ENCODE results near the gene ZMYND10. TPM values are rescaled to one million over a fixed set of nuclear protein-coding genes. Genes with fewer than 3 reads are reported as not detected.
"Not testable (repeated sequence)": the region's sequence is repeated elsewhere in the genome, so short reads cannot be mapped to it uniquely, and the experiment has no call there.

ZMYND10 gene
- total RNA-seq, 1 experiment from 2014 or later, result 1.3 TPM

- H3K79me2 ChIP-seq (ENCODE audit: low read length); H3K27me3 ChIP-seq (ENCODE audit: low read length); H3K9ac ChIP-seq (ENCODE audit: low read length): not testable (repeated sequence)
Observed at GRCh38 chr3:50312041-50312440, 33.5 kb downstream of the ZMYND10 start.

DNA sequence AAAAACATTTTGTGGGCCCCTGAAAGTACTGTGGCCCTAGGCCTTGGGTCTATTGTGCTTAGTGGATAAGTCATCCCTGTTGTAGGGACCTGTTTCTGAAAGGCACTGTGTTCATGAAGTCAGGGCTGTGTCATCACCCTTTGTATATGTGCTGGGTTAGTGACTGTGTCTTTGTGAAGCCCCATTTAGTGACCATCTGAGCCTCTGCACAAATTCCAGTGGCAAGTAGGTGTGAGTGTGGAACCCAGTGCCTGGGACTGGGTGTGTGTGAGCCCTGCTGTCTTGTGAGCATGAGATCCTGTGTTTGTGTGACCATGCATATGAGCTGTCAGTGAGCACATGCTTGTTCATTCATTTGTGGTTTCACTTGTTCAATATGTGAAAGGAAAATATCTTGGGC, 40.9 kb downstream of the ZMYND10 start:
- Histone ChIP-seq H3K4me2 (ENCODE audit: low read depth, low read length, poor library complexity, severe bottlenecking) (no peak overlapping the region), H3K4me3 (ENCODE audit: low read length) (no peak overlapping the region), H3K4me1 (ENCODE audit: low read length) (peaks cover 10% of the 10 kb centered on the region), H2AFZ (ENCODE audit: low read length) (no peak overlapping the region), H3K9ac (ENCODE audit: low read length) (no peak overlapping the region), H3K27me3 (ENCODE audit: low read length) (no peaks in the 10 kb centered on the region), H3K79me2 (ENCODE audit: low read length) (no peaks in the 10 kb centered on the region), H3K27ac (ENCODE audit: low read length) (no peak overlapping the region), H4K20me1 (ENCODE audit: insufficient read depth, low read depth, low read length) (no peaks in the 10 kb centered on the region), H3K36me3 (ENCODE audit: insufficient read depth, low read length) (no peaks in the 10 kb centered on the region), H3K9me2 (replicated peaks; ENCODE audit: insufficient read depth, low read length) (no peaks in the 10 kb centered on the region), H3K9me3 (ENCODE audit: low read length) (no peaks in the 10 kb centered on the region)
- DNase-seq, result no peak

More at GRCh38 chr3:50312041-50312440, 33.5 kb downstream of the ZMYND10 start:
- H3K36me3 ChIP-seq (ENCODE audit: insufficient read depth, low read length); H3K9me2 ChIP-seq (replicated peaks; ENCODE audit: insufficient read depth, low read length); H3K4me2 ChIP-seq (ENCODE audit: low read depth, low read length, poor library complexity, severe bottlenecking); H4K20me1 ChIP-seq (ENCODE audit: insufficient read depth, low read depth, low read length); H3K4me3 ChIP-seq (ENCODE audit: low read length); DNase-seq; H2AFZ ChIP-seq (ENCODE audit: low read length); H3K27ac ChIP-seq (ENCODE audit: low read length); H3K4me1 ChIP-seq (ENCODE audit: low read length); H3K9me3 ChIP-seq (ENCODE audit: low read length): not testable (repeated sequence)

DNA sequence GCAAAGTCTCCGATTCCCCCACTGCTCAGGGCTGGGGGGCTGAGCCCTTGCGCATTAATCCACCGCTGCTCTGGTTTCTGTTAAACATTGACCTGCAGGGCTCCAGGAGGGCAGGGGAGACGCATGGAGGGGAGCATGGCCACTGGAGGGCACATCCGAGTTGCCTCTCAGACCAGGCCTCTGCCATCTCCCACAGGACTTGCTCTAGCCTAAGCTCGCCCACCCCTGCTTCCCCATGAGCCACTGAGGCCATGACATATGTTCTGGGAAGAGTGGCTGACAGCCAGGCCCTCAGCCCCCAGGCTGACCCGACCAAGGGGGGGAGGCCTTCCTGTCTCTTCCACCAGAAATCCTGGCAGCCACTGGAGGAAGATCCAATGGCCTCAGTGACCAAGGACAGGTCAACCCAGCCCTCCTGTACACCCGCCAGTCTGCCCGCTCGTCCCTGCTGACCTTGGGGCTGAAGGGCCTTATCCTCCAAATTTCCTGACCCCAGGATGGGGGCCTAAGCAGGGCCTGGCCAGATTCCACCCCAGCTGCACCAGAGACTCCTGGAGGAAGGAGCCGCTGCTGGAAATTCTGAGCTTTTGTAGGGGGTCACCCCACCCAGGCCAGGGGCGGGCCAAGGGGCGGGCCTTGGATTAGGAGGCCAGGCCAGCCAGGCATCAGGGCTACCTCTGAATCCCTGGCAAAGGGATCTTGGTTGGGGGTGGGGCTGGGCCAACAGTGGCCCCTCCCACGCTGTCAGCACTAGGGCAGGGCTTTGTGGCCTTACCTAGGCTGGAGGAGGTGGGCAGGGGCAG, 42.3 kb downstream of the ZMYND10 start, which contains the start of gene HYAL1:
HYAL1 (minus strand) TSS at position 562 of the 803 bp plus-strand sequence. CDS start 618 bp downstream, outside the sequence.
- no peak within 1 kb of the TSS for H3K4me2 ChIP-seq (ENCODE audit: low read depth, low read length, poor library complexity, severe bottlenecking)
- no peak for DNase-seq
- H3K9me3 ChIP-seq (ENCODE audit: low read length), result no peaks in the 10 kb centered on the region
- H4K20me1 ChIP-seq (ENCODE audit: insufficient read depth, low read depth, low read length), result no peaks in the 10 kb centered on the region
- H3K79me2 ChIP-seq (ENCODE audit: low read length), result peaks cover 5% of the 10 kb centered on the region; the same call in 1 of the 2 replicates
- H3K4me1 ChIP-seq (ENCODE audit: low read length), result peaks cover 15% of the 10 kb centered on the region
- H3K27me3 ChIP-seq (ENCODE audit: low read length), result no peaks in the 10 kb centered on the region
- no peak within 1 kb of the TSS for H2AFZ ChIP-seq (ENCODE audit: low read length)
- H3K9ac ChIP-seq (ENCODE audit: low read length), result no peak within 1 kb of the TSS
- H3K27ac ChIP-seq (ENCODE audit: low read length), result no peak within 1 kb of the TSS
- H3K9me2 ChIP-seq (replicated peaks; ENCODE audit: insufficient read depth, low read length), result no peaks in the 10 kb centered on the region
- no peaks in the 10 kb centered on the region for H3K36me3 ChIP-seq (ENCODE audit: insufficient read depth, low read length)
- no peak within 1 kb of the TSS for H3K4me3 ChIP-seq (ENCODE audit: low read length)

GRCh38 chr3:50302095-50303012, 43.2 kb downstream of the ZMYND10 start:
- H3K4me3 ChIP-seq (ENCODE audit: low read length), result no peak overlapping the region
- H3K9ac ChIP-seq (ENCODE audit: low read length), result no peak overlapping the region
- no peak overlapping the region for H3K4me2 ChIP-seq (ENCODE audit: low read depth, low read length, poor library complexity, severe bottlenecking)
- no peak for DNase-seq
- no peaks in the 10 kb centered on the region for H3K36me3 ChIP-seq (ENCODE audit: insufficient read depth, low read length)
- no peak overlapping the region for H2AFZ ChIP-seq (ENCODE audit: low read length)
- peaks cover 7% of the 10 kb centered on the region; the same call in 1 of the 2 replicates for H3K79me2 ChIP-seq (ENCODE audit: low read length)
- no peak overlapping the region for H3K27ac ChIP-seq (ENCODE audit: low read length)
- no peaks in the 10 kb centered on the region for H3K27me3 ChIP-seq (ENCODE audit: low read length)
- H3K9me2 ChIP-seq (replicated peaks; ENCODE audit: insufficient read depth, low read length), result no peaks in the 10 kb centered on the region
- peaks cover 21% of the 10 kb centered on the region for H3K4me1 ChIP-seq (ENCODE audit: low read length)
- no peaks in the 10 kb centered on the region for H3K9me3 ChIP-seq (ENCODE audit: low read length)
- no peaks in the 10 kb centered on the region for H4K20me1 ChIP-seq (ENCODE audit: insufficient read depth, low read depth, low read length)

GRCh38 chr3:50300681-50301254, 44.8 kb downstream of the ZMYND10 start:
- no peak for DNase-seq
- Histone ChIP-seq H3K27ac (ENCODE audit: low read length) (no peak overlapping the region), H3K4me3 (ENCODE audit: low read length) (peak overlapping the region; percentile 72; the same call in 1 of the 2 replicates)

DNA sequence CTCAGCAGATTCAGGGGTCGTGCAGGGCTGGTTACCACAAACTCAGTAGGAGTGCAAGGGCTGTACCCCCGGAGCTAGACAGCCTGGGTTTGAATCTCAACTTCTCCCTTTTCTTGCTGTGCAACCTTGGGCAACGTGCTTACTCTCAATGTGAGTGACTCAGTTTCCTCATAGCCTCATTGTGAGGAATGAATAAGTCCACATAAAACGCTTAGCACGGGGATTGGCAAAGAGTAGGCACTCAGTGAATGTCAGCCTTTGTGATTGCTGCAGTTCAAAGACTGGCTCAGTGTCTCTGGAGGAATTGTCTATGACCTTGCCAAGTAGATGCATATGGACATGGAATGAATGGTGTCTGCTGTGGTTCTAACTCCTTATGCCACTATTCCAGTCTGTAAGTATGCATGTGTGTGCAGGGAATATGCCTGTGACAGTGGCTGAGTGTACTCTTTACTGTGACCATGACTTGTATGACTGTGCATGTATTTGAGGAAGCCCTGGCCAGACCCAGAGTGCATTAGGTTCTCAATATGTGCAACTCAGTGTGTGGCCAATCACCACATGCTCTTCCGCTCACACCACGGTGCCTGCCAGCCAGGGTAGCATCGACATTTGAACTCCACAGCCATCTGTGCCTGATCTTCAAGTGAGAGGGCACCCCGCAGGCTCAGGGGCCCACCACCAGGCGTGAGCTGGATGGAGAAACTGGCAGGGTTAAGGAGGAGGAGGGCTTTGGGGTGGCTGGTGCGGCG, 45.4 kb downstream of the ZMYND10 start:
- H3K27me3 ChIP-seq (ENCODE audit: low read length), result no peaks in the 10 kb centered on the region
- H3K27ac ChIP-seq (ENCODE audit: low read length), result peak overlapping the region; percentile 14; the same call in 1 of the 2 replicates
- peaks cover 21% of the 10 kb centered on the region for H3K4me1 ChIP-seq (ENCODE audit: low read length)
- H3K9me2 ChIP-seq (replicated peaks; ENCODE audit: insufficient read depth, low read length), result no peaks in the 10 kb centered on the region
- H3K79me2 ChIP-seq (ENCODE audit: low read length), result peaks cover 7% of the 10 kb centered on the region; the same call in 1 of the 2 replicates
- no peaks in the 10 kb centered on the region for H3K36me3 ChIP-seq (ENCODE audit: insufficient read depth, low read length)
- no peak for DNase-seq
- H4K20me1 ChIP-seq (ENCODE audit: insufficient read depth, low read depth, low read length), result no peaks in the 10 kb centered on the region
- H3K4me3 ChIP-seq (ENCODE audit: low read length), result peak overlapping the region; percentile 72
- H3K4me2 ChIP-seq (ENCODE audit: low read depth, low read length, poor library complexity, severe bottlenecking), result peak overlapping the region; percentile 76
- H3K9ac ChIP-seq (ENCODE audit: low read length), result peak overlapping the region; percentile 72
- peak overlapping the region; percentile 40; the same call in 1 of the 2 replicates for H2AFZ ChIP-seq (ENCODE audit: low read length)
- H3K9me3 ChIP-seq (ENCODE audit: low read length), result no peaks in the 10 kb centered on the region

More at GRCh38 chr3:50300681-50301254, 44.8 kb downstream of the ZMYND10 start:
- Histone ChIP-seq H3K36me3 (ENCODE audit: insufficient read depth, low read length) (no peaks in the 10 kb centered on the region), H3K4me2 (ENCODE audit: low read depth, low read length, poor library complexity, severe bottlenecking) (peak overlapping the region; percentile 76), H3K9ac (ENCODE audit: low read length) (peak overlapping the region; percentile 72; the same call in 1 of the 2 replicates), H3K9me3 (ENCODE audit: low read length) (no peaks in the 10 kb centered on the region), H3K4me1 (ENCODE audit: low read length) (peaks cover 21% of the 10 kb centered on the region), H3K27me3 (ENCODE audit: low read length) (no peaks in the 10 kb centered on the region), H3K79me2 (ENCODE audit: low read length) (peaks cover 7% of the 10 kb centered on the region; the same call in 1 of the 2 replicates), H3K9me2 (replicated peaks; ENCODE audit: insufficient read depth, low read length) (no peaks in the 10 kb centered on the region), H2AFZ (ENCODE audit: low read length) (no peak overlapping the region), H4K20me1 (ENCODE audit: insufficient read depth, low read depth, low read length) (no peaks in the 10 kb centered on the region)

DNA sequence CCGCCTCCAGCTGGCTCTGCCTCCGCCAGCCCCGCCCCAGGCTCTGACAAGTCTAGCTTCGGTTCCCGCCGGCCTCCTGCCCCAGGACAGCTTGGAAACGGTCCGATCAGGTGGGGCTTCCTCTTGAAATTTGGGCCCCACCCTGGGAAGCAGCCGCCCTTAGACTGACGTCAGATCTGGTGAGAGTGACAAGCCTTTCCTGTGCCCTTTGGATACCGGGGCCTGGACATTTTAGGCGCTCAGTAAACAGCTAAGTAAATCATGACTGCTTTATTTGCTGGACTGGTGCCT, 45.9 kb downstream of the ZMYND10 start:
- no peaks in the 10 kb centered on the region for H3K9me3 ChIP-seq (ENCODE audit: low read length)
- no peak for DNase-seq
- peak overlapping the region; percentile 72 for H3K4me3 ChIP-seq (ENCODE audit: low read length)
- peaks cover 7% of the 10 kb centered on the region; the same call in 1 of the 2 replicates for H3K79me2 ChIP-seq (ENCODE audit: low read length)
- H3K4me2 ChIP-seq (ENCODE audit: low read depth, low read length, poor library complexity, severe bottlenecking), result peak overlapping the region; percentile 76
- H3K4me1 ChIP-seq (ENCODE audit: low read length), result peaks cover 21% of the 10 kb centered on the region
- H2AFZ ChIP-seq (ENCODE audit: low read length), result peak overlapping the region; percentile 40; the same call in 1 of the 2 replicates
- no peaks in the 10 kb centered on the region for H3K27me3 ChIP-seq (ENCODE audit: low read length)
- no peaks in the 10 kb centered on the region for H4K20me1 ChIP-seq (ENCODE audit: insufficient read depth, low read depth, low read length)
- H3K27ac ChIP-seq (ENCODE audit: low read length), result peak overlapping the region; percentile 14; the same call in 1 of the 2 replicates
- H3K9ac ChIP-seq (ENCODE audit: low read length), result peak overlapping the region; percentile 72
- H3K9me2 ChIP-seq (replicated peaks; ENCODE audit: insufficient read depth, low read length), result no peaks in the 10 kb centered on the region
- no peaks in the 10 kb centered on the region for H3K36me3 ChIP-seq (ENCODE audit: insufficient read depth, low read length)

Measured in Karpas-422 (cell line).